HG03175 (cell line): ENCODE measurements around the gene MUSK.

Experiments
- ATAC-seq: cut with Tn5 transposase; IDR thresholded peaks from one replicate; pipeline ENCODE4 v1.9.1; 2021; ENCODE audit warnings: mild to moderate bottlenecking, moderate library complexity; ENCODE audit not compliant: unreplicated experiment

The MUSK gene

GRCh38 chr9:110850401-110851135 is 182.0 kb downstream of the MUSK start:
- ATAC-seq, result no peak
